HG03520 (cell line): Measurements from ENCODE around the gene SYT7.

Source experiments
- ATAC-seq: cut with Tn5 transposase; IDR thresholded peaks from one replicate; pipeline ENCODE4 v1.9.1; 2021; ENCODE audit warnings: mild to moderate bottlenecking, moderate library complexity; ENCODE audit not compliant: unreplicated experiment

The SYT7 gene

DNA sequence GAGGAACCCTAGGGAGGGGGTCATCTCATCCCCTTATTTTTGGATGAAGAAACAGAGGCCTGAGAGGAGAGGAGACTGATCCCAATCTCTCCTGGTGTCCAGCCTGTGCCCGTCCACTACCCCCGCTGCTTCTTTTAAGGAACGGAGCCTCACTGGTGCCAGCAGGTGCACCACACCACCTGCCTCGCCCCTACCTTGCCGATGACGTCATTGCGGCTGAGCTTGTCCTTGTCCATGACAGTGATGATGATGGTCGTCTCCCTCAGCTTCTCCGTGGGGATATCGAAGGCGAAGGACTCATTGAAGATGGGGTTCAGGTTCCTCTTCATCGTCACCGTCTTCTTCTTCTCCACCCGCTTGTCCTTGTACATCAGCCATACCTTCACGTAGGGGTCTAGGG lies 58.0 kb downstream of the SYT7 start:
- ATAC-seq: no peak

DNA sequence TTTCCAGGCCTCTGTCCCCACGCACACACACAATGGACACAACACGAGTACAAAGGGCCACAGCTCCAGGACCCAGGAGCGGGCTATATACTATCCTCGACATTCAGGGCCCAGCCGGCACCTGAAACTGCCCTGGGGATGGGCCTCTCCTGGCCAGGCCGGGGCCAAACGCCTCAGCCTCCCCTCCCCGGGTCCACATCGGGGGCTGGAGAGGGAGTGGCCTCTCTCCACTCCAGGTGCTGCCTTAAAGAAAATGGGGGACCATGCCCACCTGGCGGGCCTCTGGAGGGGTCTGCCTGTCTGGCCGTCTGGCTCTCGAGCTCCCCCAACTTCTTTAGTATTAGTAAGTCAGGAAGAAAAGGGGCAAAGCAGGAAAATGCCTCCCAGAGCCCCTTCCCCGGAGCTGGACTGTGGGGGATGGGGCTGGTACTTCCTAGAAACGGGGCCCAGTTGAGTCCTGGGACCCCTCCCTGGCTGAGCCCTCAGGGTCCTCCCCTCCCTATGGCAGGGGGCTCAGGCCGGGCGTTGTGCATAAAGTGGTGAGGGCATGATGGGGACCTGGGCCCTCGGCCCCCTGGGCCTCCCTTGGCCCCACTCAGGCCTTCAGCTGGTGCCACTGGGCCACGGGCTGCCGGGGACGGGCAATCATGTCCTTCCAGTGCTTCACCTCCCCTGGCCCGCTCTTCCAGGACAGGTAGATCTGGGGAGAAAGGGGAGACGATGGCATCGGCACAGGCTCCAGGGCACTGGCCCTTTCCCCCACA lies 62.7 kb downstream of the SYT7 start:
- no peak for ATAC-seq

DNA sequence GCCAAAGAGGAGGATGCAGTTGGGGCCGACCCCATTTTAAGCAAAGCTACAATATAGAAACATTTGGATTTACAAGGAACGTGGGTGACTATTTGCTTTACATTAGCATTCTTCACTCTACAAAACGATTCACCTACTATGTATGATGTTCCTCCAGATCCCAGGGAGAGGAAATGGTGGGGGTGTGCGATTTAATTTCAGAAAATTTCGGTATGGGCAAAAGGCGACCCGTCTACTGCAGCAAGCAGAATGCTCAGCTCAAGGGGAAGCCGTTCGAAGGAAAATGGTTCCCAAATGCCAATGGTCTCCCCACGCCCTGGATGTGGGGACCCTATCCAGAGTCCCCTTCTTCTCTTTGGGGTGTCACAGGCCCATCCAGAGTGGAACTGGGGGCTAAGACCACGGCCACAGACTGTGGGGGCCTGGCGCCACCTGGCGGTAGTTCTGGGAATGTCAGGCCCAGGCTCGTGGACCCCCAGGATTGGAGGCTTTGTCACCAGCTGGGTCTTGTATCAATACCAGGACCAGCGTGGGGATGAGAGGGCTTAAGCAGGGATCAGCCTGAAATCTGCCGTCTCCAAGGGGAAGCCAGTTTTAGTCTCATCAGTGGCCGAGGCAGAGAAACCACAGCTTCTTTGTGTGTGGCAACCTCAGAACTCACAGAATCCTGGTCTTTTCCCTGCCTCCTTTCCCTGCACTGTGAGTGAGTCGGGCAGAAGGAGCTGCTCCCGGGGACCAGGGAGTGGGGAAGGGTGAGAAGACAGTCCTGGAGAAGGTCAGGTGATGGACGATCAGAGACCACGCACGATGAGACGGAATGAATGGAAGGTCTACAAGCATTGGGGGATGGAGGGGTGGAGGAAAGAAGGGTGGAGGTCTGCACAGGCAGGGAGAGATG lies 64.0 kb downstream of the SYT7 start:
- no peak for ATAC-seq

DNA sequence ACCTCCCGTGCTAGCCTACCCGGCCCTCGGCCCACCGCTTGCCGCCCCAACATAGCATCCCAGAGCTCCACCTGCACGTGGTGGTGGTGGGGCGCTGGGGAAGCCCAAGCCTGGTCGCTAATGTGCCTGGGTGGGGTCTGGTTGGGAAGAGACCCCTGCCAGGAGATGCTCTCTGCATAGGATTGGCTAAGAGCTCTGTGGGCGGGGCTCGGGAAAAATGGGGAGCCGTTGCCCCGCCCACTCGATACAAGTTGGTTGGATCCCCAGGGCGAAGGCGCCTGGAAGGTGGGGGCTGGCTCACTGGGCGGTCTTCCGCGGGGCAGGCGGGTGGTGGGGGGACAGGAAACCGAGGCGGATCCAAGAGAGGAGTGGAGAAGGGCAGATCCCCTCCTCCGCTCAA lies 64.7 kb downstream of the SYT7 start:
- no peak for ATAC-seq

DNA sequence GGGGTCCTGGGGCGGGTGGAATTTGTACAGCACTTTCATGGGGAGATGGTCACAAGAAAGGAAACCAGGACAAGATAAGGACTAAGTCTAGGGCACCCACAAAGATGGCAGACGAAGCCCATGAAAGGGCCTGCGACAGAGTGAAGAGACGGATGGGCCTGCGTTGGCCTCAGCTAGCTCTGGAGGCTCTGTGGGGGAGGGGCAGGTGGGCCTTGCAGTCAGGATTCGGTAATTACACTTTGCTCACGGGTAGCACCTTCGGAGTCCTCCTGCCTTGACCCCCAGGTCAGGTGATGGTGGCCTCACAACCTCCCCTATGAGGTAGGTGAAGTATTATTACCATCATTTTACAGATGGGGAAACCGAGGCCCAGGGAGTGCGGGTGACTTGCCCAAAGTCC lies 65.2 kb downstream of the SYT7 start:
- no peak for ATAC-seq

DNA sequence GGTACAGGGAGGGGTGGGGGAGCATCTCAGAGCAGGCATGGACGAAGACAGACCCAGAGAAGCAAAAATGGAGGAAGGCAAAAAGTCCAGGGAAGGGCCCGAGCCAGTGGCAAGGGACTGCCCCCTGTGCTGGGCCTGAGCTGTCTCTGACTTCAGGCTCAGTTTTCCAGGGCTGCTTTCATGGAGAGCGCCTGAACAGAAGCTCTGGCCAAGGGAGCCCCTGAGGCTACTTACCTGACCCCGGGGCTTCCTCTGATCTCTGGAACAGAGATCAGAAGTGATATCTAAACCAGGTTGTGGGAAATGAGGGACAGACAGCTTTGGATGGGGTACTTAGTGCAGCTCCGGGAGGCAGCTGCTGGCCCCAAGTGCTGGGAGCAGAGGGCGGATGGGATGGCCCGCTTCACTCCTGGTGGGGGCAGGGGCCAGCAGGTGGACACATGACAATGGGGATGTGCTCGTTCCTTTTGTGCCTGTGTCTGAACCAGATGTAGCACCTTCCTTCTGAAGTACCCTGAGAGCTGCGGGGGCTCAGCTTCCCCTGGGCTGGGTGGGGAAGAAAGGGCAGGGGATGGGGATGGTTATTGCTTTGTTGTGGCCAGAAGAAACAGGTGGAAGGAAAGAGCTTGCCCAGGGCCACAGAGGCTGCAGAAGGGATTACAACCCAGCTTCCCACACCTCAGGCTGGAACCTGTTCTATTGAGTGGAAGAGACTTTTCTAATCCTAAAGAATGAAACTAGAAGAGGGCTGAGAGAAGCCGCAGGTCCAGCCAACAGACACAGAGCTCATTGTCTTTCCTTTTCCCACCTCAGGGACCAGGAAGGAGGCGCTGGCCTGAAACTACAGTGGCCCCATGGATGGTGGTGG lies 66.6 kb downstream of the SYT7 start:
- ATAC-seq: no peak

DNA sequence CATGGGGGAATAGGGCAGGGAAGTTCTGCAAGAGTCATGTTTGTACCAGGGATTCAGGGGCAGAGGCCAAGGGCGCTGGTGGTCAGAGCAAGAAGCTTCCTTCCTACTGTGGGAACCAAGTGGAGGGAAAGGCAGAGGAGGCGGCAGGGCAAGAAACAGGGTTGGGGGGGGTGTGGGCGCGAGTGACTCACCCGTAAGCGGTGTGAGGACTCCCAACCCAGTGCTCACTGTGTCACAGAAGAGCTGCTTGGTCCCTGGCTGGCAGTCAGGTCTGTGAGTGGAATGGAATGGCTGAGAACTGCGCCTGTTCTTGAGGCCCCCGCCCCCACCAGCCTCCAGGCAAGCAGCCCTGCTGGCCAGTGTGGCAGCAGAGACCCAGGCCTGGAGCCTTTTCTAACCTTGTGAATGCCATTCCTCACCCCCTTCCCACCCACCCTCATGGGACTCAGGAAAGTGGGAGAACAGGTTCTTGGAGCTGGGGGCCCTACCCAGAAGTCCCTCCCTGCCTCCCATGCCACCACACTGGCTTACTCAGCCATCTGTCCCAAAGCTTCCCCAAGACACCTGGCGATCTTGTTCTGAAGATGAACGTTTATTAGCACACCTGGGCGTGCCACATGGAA lies 67.6 kb downstream of the SYT7 start:
- no peak for ATAC-seq

DNA sequence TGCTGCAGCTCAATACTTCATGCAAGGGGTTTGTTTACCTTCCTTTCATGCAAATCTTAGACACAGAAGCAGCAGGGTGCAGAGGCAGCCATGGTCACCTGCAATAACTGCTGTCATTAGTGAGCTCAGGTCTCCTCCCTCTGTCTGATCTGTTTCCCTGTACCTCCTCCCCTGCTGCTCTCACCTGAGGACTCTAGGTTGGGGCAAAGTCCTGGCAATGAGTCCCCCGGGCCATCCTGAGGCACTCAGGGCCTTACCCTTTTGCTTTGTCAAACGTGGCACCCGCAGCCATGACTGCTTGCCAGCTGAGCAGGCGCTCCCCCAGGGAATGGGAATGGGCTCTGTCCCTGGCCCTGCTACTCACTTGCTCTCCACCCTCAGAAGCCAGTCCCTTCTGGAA lies 68.4 kb downstream of the SYT7 start:
- ATAC-seq: no peak

DNA sequence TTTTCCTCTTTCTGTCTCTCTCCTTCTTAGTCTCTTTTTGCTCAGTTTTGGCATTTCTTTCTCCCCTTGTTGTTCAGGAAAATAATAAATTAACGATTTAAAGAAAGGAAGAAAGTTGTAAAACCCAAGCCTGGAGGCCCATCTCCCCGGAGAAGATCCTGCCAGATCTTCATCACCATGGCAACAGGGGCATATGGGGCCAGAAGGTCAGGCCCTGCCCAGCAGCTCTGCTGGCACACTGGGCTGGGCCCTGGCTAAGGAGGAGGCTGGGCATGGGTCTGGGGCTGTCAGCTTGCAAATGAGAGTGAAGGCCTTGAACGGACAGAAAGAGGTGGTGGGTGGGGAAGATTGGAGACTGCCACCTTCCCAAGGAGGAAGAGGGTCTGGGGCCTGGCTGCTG lies 69.5 kb downstream of the SYT7 start:
- no peak for ATAC-seq

DNA sequence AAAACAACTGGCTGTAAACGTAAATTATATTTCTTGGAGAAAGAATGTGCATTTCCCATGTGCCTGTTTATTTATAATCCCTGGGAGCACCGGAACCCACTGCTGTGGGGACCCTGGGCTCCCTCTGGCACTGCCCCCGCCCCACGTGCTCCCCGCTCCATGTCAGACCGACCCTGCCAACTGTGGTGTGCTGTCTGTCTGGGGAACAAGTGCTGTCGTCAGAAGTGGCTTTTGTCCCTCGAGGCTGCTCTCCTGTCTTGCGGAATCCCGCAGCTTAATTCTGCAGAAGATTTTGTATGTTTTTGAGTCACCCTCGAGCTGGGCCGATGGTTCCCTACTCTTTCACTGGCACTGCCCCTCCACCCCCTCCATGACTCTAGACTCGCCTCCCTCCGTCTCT lies 69.9 kb downstream of the SYT7 start:
- no peak for ATAC-seq

DNA sequence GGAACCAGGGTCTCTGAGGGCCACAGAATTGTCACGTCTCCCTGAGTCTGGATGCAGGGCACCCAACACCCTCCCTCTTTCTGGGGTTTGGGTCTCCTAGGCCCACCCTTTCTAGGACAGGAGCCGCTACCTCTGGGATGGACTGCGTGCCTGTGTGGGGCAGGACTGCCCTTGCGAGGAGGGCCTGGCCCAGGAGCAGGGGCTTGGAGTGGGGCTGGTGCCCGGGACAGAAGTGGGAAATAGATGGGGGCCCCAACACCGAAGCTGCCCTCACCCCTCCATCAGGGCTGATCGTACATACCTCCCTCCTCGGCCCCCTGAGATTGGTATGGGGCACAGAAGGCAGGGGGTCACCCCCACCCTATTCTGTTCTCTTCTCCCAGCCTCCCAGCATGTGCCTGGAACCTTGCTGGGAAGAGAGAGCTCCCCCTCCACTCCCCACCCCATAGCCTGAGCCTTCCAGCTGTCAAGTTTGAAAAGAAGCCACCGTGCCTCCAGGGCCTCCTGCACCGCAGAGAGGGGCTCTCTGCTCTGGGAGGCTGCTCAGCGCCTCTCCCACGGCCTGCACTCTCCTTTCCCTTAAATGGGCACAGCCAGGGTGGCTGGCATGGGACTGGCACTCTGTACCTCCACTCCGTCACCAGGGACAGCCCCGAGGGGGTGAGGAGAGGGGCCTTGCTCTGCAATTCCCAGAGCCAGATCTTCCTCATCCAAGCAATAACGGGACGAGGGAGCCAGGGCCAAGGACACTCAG lies 70.5 kb downstream of the SYT7 start:
- no peak for ATAC-seq

DNA sequence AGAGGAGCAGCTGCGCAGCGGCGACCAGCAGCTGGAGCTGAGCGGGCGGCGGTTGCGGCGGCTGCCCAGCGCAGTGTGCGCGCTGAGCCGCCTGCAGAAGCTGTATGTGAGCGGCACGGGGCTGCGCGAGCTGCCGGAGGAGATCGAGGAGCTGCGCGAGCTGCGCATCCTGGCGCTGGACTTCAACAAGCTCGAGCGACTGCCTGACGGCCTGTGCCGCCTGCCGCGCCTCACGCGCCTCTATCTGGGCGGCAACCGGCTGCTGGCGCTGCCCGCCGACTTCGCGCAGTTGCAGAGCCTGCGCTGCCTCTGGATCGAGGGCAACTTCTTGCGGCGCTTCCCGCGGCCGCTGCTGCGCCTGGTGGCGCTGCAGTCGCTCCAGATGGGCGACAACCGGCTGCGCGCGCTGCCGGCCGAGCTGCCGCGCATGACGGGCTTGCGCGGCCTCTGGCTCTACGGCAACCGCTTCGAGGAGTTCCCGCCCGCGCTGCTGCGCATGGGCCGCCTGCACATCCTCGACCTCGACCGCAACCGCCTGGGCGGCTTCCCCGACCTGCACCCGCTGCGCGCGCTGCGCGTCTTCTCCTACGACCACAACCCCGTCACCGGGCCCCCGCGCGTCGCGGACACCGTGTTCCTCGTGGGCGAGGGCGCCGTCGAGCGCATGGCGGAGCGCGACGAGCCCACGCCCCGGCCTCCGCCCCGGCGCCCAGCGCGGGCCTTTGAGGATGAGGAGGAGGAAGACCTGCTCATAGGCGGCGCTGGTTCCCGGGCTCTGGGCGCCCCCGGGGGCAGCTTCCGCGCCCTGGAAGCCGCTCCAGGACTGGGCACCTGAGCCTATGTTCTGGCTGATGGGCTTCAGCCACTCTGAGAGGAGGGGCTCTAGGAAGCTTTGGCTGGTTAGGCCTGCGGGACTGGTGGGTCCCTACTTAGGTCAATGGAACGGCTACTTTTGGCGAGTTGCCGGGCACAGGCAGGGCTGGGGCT lies 71.5 kb downstream of the SYT7 start:
- peak; percentile 62 for ATAC-seq

DNA sequence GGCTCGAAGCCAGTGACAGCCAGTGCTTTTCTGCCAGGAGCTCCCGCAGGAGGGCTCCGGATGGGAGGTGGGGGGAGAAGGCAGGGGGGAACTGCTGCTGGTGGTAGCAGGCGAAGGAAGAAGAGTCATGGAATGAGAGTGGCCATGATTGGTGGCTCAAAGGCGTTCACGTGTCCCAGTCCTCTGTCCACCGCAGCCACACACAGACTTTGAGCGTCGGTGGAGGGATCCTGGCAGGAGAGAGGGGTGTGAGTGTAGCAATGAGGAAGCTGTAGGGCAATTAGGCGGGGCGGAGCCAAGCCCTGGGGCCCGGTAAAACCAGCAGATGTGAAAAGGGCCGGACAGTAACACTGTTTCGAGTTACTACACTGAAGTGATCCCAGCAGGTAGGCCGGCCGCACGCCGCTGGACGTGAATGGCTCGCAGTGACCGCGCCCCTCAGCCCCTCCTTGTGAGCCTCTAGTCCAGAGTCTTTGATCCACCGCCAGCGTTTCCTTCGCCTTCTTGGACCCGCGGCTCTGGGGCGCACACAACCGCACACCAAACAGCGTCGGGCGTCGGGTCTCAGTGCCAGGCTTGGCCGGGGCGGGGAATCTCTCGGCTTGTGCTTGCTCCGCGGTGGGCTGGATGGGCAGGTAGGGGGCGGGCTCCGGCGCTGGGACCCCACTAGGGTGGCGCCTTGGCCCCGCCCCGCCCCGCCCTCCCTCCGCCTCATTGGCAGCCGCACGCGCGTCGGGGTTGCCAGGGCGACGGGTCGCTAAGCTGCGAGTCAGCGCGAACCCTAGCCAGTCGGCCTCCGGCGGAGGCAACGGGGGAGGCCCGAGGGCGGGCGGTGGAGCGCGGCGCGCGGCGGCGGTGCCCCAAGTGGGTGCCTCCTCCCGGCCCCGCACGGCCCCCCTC lies 72.7 kb downstream of the SYT7 start, which contains the start of gene LRRC10B:
Gene LRRC10B (plus strand): TSS at position 788 of the 900 bp plus-strand sequence. CDS start 250 bp downstream, outside the sequence.
- ATAC-seq: no peak

DNA sequence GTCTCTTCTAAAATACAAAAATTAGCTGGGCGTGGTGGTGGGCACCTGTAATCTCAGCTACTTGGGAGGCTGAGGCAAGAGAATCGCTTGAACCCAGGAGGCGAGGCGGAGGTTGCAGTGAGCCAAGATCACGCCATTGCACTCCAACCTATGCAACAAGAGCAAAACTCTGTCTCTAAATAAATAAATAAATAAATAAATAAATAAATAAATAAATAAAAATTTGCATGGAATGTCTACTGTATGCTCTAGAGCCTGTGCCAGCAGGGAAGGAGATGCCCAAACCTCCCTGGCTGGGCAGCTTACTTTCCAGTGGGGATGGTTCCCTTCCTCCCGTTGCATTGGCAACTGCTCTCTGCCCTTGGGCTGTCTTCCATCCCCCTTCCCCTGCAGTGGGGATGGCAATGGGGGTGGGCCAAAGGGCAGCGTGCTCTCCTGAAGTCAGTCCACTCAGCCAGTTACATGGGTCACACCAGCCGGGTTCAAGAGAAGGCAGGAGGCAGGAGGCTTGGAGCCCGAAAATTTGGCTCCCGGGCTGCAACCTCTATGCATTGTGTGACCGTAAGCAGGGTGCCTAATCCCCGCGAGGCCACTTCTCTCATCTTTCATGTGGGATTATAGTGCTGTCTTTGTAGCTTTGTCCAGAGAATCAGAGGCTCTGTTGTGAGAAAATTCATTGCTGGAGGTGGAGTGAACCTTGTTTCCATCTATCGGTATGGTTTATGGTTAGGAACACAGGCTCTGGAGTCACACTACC lies 73.7 kb downstream of the SYT7 start:
- ATAC-seq: no peak

DNA sequence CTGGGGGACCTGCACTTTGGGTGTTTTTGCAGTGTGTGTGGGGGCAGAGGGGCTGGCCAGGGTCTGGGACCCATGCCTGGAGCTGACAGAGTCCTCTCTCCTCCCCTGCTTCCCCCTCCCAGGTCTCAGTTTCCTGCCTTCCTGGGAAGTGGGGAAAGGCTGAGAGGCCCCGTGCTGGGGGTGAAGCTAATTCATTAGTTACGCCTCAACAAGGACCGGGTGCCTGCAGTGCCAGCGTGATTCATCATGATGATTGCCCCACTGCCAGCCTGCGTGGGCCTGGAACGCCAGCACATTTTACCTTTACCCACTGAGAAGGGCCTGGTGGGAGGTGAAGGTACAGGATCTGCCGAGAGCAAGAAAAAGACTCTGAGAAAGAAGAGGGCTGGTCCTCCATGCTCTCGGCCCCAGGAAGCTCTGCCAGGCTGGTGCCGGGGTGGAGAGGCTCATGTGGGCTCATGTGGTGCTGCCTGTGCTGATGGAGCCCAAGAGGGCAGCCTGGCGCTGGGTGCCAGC lies 75.2 kb downstream of the SYT7 start:
- ATAC-seq: no peak

DNA sequence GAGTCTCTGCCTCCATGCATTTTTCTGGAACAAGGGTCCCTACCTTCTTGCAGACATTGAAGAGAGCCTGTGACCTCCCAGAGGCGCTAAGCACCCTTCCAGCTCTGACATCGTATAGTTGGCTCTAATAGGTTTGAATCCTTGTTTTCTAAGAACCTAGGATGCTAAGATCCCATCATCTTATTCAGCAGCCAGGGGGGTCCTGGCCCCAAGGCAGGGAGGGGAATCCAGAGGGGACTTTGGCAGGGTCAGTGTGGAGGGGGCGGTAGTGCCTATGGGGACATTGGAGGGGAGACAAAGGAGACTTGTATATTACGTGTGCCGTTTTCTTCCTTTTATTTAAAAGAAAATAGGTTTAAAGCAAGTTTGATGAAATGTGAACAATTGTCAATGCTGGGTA lies 75.8 kb downstream of the SYT7 start:
- no peak for ATAC-seq
